Measurements from ENCODE around the gene CACNG3. TPM values are rescaled to one million over a fixed set of nuclear protein-coding genes. Genes with fewer than 3 reads are reported as not detected.

The CACNG3 gene
- total RNA-seq, 1 experiment from 2014 or later = not detected

GRCh38 chr16:24348545-24349290 lies 92.6 kb downstream of the CACNG3 start:
- H3K4me3 ChIP-seq (ENCODE audit: low read length) = no peak overlapping the region
- TF ChIP-seq EZH2 (IDR thresholded peaks at IDR 0.05; ENCODE audit: low read length, unreplicated experiment) = no peak
- TF ChIP-seq EZH2phosphoT487 (IDR thresholded peaks at IDR 0.05; ENCODE audit: borderline replicate concordance, low read length) = no peak
- no peak for TF ChIP-seq CTCF (conservative IDR thresholded peaks at IDR 0.05; ENCODE audit: low read depth, low read length)
- CTCF ChIA-PET = no interaction called here
- no peak overlapping the region for H3K4me2 ChIP-seq (ENCODE audit: low read length)
- peaks cover 18% of the 10 kb centered on the region for H3K27me3 ChIP-seq (ENCODE audit: low read length)
- H3K9me2 ChIP-seq (replicated peaks; ENCODE audit: low read length) = no peaks in the 10 kb centered on the region
- intact Hi-C loops (cut with micrococcal nuclease) = no loop called here
- POLR2A ChIA-PET (ENCODE audit: unreplicated experiment) = no interaction called here
- no peak overlapping the region for H3K27ac ChIP-seq (ENCODE audit: low read length)
- no peak for DNase-seq
- H3K36me3 ChIP-seq (ENCODE audit: low read depth, low read length) = no peaks in the 10 kb centered on the region
- no peaks in the 10 kb centered on the region for H4K20me1 ChIP-seq (ENCODE audit: low read length)
- H3K9ac ChIP-seq (ENCODE audit: low read length) = no peak overlapping the region
- BruUV-seq (replicated peaks) = no TSS peak
- no peaks in the 10 kb centered on the region for H3K4me1 ChIP-seq (ENCODE audit: insufficient read depth, low read length)
- no peaks in the 10 kb centered on the region for H3K79me2 ChIP-seq (ENCODE audit: low read length)
- H3K9me3 ChIP-seq (ENCODE audit: low read length) = no peaks in the 10 kb centered on the region
- no peak for ATAC-seq
- H2AFZ ChIP-seq (ENCODE audit: low read length) = no peak overlapping the region
- H3F3A ChIP-seq (ENCODE audit: low read length, unreplicated experiment) = no peaks in the 10 kb centered on the region

GRCh38 chr16:24349320-24349719 lies 93.2 kb downstream of the CACNG3 start:
- H3K4me1 ChIP-seq (ENCODE audit: insufficient read depth, low read length) = no peaks in the 10 kb centered on the region
- H3F3A ChIP-seq (ENCODE audit: low read length, unreplicated experiment) = no peaks in the 10 kb centered on the region
- intact Hi-C loops (cut with micrococcal nuclease) = no loop called here
- H2AFZ ChIP-seq (ENCODE audit: low read length) = no peak overlapping the region
- no peak overlapping the region for H3K4me2 ChIP-seq (ENCODE audit: low read length)
- no peaks in the 10 kb centered on the region for H3K36me3 ChIP-seq (ENCODE audit: low read depth, low read length)
- H3K79me2 ChIP-seq (ENCODE audit: low read length) = no peaks in the 10 kb centered on the region
- TF ChIP-seq CTCF (conservative IDR thresholded peaks at IDR 0.05; ENCODE audit: low read depth, low read length) = no peak
- TF ChIP-seq EZH2 (IDR thresholded peaks at IDR 0.05; ENCODE audit: low read length, unreplicated experiment) = no peak
- TF ChIP-seq EZH2phosphoT487 (IDR thresholded peaks at IDR 0.05; ENCODE audit: borderline replicate concordance, low read length) = no peak
- no TSS peak for BruUV-seq (replicated peaks)
- peaks cover 18% of the 10 kb centered on the region for H3K27me3 ChIP-seq (ENCODE audit: low read length)
- H4K20me1 ChIP-seq (ENCODE audit: low read length) = no peaks in the 10 kb centered on the region
- no peak overlapping the region for H3K4me3 ChIP-seq (ENCODE audit: low read length)
- ChIA-PET POLR2A (ENCODE audit: unreplicated experiment) (no interaction called here), CTCF (no interaction called here)
- H3K9me3 ChIP-seq (ENCODE audit: low read length) = no peaks in the 10 kb centered on the region
- DNase-seq (no peak), ATAC-seq (no peak)
- H3K9ac ChIP-seq (ENCODE audit: low read length) = no peak overlapping the region
- H3K27ac ChIP-seq (ENCODE audit: low read length) = no peak overlapping the region
- H3K9me2 ChIP-seq (replicated peaks; ENCODE audit: low read length) = no peaks in the 10 kb centered on the region

- no peak for TF ChIP-seq CTCF (conservative IDR thresholded peaks at IDR 0.05; ENCODE audit: low read depth, low read length)
- no peak for TF ChIP-seq EZH2phosphoT487 (IDR thresholded peaks at IDR 0.05; ENCODE audit: borderline replicate concordance, low read length)
- no peak for TF ChIP-seq EZH2 (IDR thresholded peaks at IDR 0.05; ENCODE audit: low read length, unreplicated experiment)
- H3K4me2 ChIP-seq (ENCODE audit: low read length) = no peak overlapping the region
- intact Hi-C loops (cut with micrococcal nuclease) = no loop called here
- ChIA-PET CTCF (no interaction called here), POLR2A (ENCODE audit: unreplicated experiment) (no interaction called here)
- no peaks in the 10 kb centered on the region for H3K4me1 ChIP-seq (ENCODE audit: insufficient read depth, low read length)
- no peaks in the 10 kb centered on the region for H3K9me2 ChIP-seq (replicated peaks; ENCODE audit: low read length)
- H3K27me3 ChIP-seq (ENCODE audit: low read length) = peaks cover 2% of the 10 kb centered on the region; the same call in 1 of the 2 replicates
- H2AFZ ChIP-seq (ENCODE audit: low read length) = no peak overlapping the region
- no TSS peak for BruUV-seq (replicated peaks)
- DNase-seq (no peak), ATAC-seq (no peak)
- H3K79me2 ChIP-seq (ENCODE audit: low read length) = no peaks in the 10 kb centered on the region
- no peaks in the 10 kb centered on the region for H3F3A ChIP-seq (ENCODE audit: low read length, unreplicated experiment)
- no peak overlapping the region for H3K9ac ChIP-seq (ENCODE audit: low read length)
- no peaks in the 10 kb centered on the region for H3K36me3 ChIP-seq (ENCODE audit: low read depth, low read length)
- no peaks in the 10 kb centered on the region for H3K9me3 ChIP-seq (ENCODE audit: low read length)
- no peaks in the 10 kb centered on the region for H4K20me1 ChIP-seq (ENCODE audit: low read length)
- H3K4me3 ChIP-seq (ENCODE audit: low read length) = no peak overlapping the region
- no peak overlapping the region for H3K27ac ChIP-seq (ENCODE audit: low read length)
Observed at GRCh38 chr16:24352746-24353145, 96.6 kb downstream of the CACNG3 start.

All from PC-3 (cell line).